B cell (primary cell): ENCODE measurements around the gene IFNA13. TPM values are rescaled to one million over a fixed set of nuclear protein-coding genes. Genes with fewer than 3 reads are reported as not detected.

Experiments
- ATAC-seq: fragments of 200-7000 bp; cut with Tn5 transposase; one replicate; pipeline ENCODE4 v1.10.0; 2021; ENCODE audit warnings: low read depth, mild to moderate bottlenecking, moderate number of reproducible peaks, moderate library complexity
- CTCF ChIA-PET: fragments of 350-600 bp; sonication (Branson Sonifier 250); formaldehyde crosslinking; loops from one replicate; lab custom pipeline; 2021; ENCODE audit warnings: antibody characterized with exemption, inconsistent platforms; lab: Charles Lee
- POLR2A ChIA-PET: fragments of 350-600 bp; sonication (Branson Sonifier 250); formaldehyde crosslinking; loops from one replicate; lab custom pipeline; 2021; ENCODE audit warnings: antibody characterized with exemption; lab: Charles Lee
- DNase-seq: peaks from one replicate; pipeline ENCODE4 v3.0.0; 2013
- H2AFZ ChIP-seq: 2 replicates; pipeline ENCODE4 v1.6.1; 2012; ENCODE audit warnings: mild to moderate bottlenecking, low read depth, low read length; ENCODE audit not compliant: insufficient read depth, poor library complexity, severe bottlenecking
- H3K27ac ChIP-seq, 2 donors: 1 replicate in 1 of 2; 2 replicates in 1 of 2; pipeline ENCODE4 v1.5.1; 2012 to 2013; ENCODE audit warnings: low read length in 2 of 2, mild to moderate bottlenecking in 2 of 2, moderate library complexity in 1 of 2
- H3K27me3 ChIP-seq, 4 experiments: fragments of 200-600 bp in 1 of 4; sonication (generic) in 1 of 4; replicated peaks in 1 of 4; 1 replicate in 2 of 4; 2 replicates in 2 of 4; pipeline versions ENCODE4 v1.6.1 to v1.7.0; 2013 to 2016; ENCODE audit warnings: low read length in 3 of 4, mild to moderate bottlenecking in 2 of 4, mixed read lengths in 1 of 4, moderate library complexity in 1 of 4; ENCODE audit not compliant: insufficient read depth in 4 of 4, control insufficient read depth in 3 of 4; ENCODE audit errors: control extremely low read depth in 1 of 4
- H3K36me3 ChIP-seq, 2 experiments: replicated peaks in 1 of 2; 1 replicate in 1 of 2; 2 replicates in 1 of 2; pipeline versions ENCODE4 v1.6.1 to v1.7.1; 2013; ENCODE audit warnings: low read length in 1 of 2; ENCODE audit not compliant: insufficient read depth in 2 of 2, control insufficient read depth in 1 of 2; ENCODE audit errors: control extremely low read depth in 1 of 2, extremely low read depth in 1 of 2
- H3K4me1 ChIP-seq, 2 donors: fragments of 200-600 bp in 1 of 2; sonication (generic) in 1 of 2; 1 replicate in 1 of 2; 2 replicates in 1 of 2; pipeline versions ENCODE4 v1.5.1 to v1.6.1; 2013 to 2017; ENCODE audit warnings: low read length in 2 of 2; ENCODE audit not compliant: control insufficient read depth in 2 of 2, insufficient read depth in 2 of 2
- H3K4me2 ChIP-seq: replicated peaks from 2 replicates; pipeline ENCODE3; 2012; ENCODE audit warnings: mild to moderate bottlenecking, low read depth, low read length; ENCODE audit not compliant: poor library complexity, severe bottlenecking
- H3K4me3 ChIP-seq, 5 experiments: fragments of 200-600 bp in 1 of 5; sonication (generic) in 1 of 5; 1 replicate in 3 of 5; 2 replicates in 2 of 5; pipeline versions ENCODE4 v1.5.1 to v1.7.0; 2011 to 2016; ENCODE audit warnings: low read length in 4 of 5, mild to moderate bottlenecking in 4 of 5, low read depth in 2 of 5, control low read depth in 1 of 5, moderate library complexity in 1 of 5; ENCODE audit not compliant: insufficient read depth in 1 of 5; ENCODE audit errors: control extremely low read depth in 1 of 5, extremely low read depth in 1 of 5
- H3K79me2 ChIP-seq: fragments of 200-600 bp; sonication (generic); one replicate; pipeline ENCODE4 v1.6.0; 2016; ENCODE audit warnings: low read length; ENCODE audit not compliant: control insufficient read depth, insufficient read depth
- H3K9ac ChIP-seq: fragments of 200-600 bp; sonication (generic); 2 replicates; pipeline ENCODE4 v1.6.1; 2017; ENCODE audit warnings: mild to moderate bottlenecking, low read length, moderate library complexity
- H3K9me3 ChIP-seq, 3 donors: one replicate each; pipeline versions ENCODE4 v1.6.1 to v1.7.1; 2013; ENCODE audit warnings: low read length in 2 of 3; ENCODE audit not compliant: control insufficient read depth in 2 of 3, insufficient read depth in 1 of 3; ENCODE audit errors: control extremely low read depth in 1 of 3
- H4K20me1 ChIP-seq: 2 replicates; pipeline ENCODE4 v1.6.0; 2012; ENCODE audit warnings: mild to moderate bottlenecking, low read length; ENCODE audit not compliant: insufficient read depth, control insufficient read depth, poor library complexity, severe bottlenecking
- H3K27ac Mint-ChIP-seq: one replicate; pipeline ENCODE4 v1.8.0; 2021; ENCODE audit warnings: mixed read lengths
- H3K27me3 Mint-ChIP-seq: one replicate; pipeline ENCODE4 v1.8.0; 2021; ENCODE audit warnings: mixed read lengths
- H3K4me1 Mint-ChIP-seq: one replicate; pipeline ENCODE4 v1.8.0; 2021; ENCODE audit warnings: mixed read lengths
- H3K4me3 Mint-ChIP-seq: one replicate; pipeline ENCODE4 v1.8.0; 2021; ENCODE audit warnings: mixed read lengths
- H3K9me3 Mint-ChIP-seq: one replicate; pipeline ENCODE4 v1.8.0; 2022; ENCODE audit warnings: mixed read lengths; ENCODE audit not compliant: insufficient read depth
- CTCF ChIP-seq: fragments of 200-600 bp; IDR thresholded peaks from one replicate; pipeline ENCODE4 v1.8.0; 2022; ENCODE audit warnings: antibody characterized with exemption, mild to moderate bottlenecking
- EZH2 ChIP-seq: IDR thresholded peaks from 2 replicates; pipeline ENCODE4 v1.6.1; 2012; ENCODE audit warnings: borderline replicate concordance, low read depth, mild to moderate bottlenecking, moderate library complexity, low read length; ENCODE audit not compliant: insufficient read depth, poor library complexity, severe bottlenecking
- WGBS: methylation state at CpG from one replicate; pipeline ENCODE4 v1.1.5; 2013; ENCODE audit warnings: missing lambda C conversion rate; ENCODE audit not compliant: insufficient coverage; 5-methylcytosine and 5-hydroxymethylcytosine counted together
- intact Hi-C: fragments of 100-400 bp; cut with micrococcal nuclease; formaldehyde crosslinking; loops from one replicate; pipeline ENCODE4 v1.10.0; 2022
- polyA plus RNA-seq: library from polyadenylated mRNA; depleted of rRNA; stranded (reverse); fragments of >200 nt; gene quantifications from 2 replicates; pipeline ENCODE4 v1.2.3, GENCODE V29; 2012
- total RNA-seq, 2 donors: library from RNA; stranded (reverse); fragments of 120-200 nt in 1 of 2; gene quantifications; 1 replicate in 1 of 2; 2 replicates in 1 of 2; pipeline versions ENCODE4 v1.2.3 to v1.2.4, GENCODE V29; 2013 to 2022

The IFNA13 gene
- total and polyA plus RNA-seq, 2 donors (not counting 1 experiment from before 2014, with no cell fraction given): not detected

- DNase-seq (no peak), ATAC-seq (no peak)
- H3K9me3 ChIP-seq: no peaks in the 10 kb centered on the region
- Mint-ChIP-seq H3K4me1 (peaks cover 28% of the 10 kb centered on the region), H3K9me3 (no peaks in the 10 kb centered on the region), H3K4me3 (no peak within 1 kb of the TSS), H3K27me3 (peaks cover 49% of the 10 kb centered on the region), H3K27ac (no peak within 1 kb of the TSS)
- no peaks in the 10 kb centered on the region for H3K79me2 ChIP-seq
- no peak for TF ChIP-seq CTCF
- TF ChIP-seq EZH2: no peak
- H3K36me3 ChIP-seq: no peaks in the 10 kb centered on the region
- no peak within 1 kb of the TSS for H3K9ac ChIP-seq
- intact Hi-C loops: no loop called here
- peaks cover 0 to 17% (median 11%) of the 10 kb centered on the region in 4 experiments for H3K27me3 ChIP-seq
- no peak within 1 kb of the TSS for H3K4me3 ChIP-seq
- no peak within 1 kb of the TSS for H3K27ac ChIP-seq
- ChIA-PET CTCF (interaction anchor here (0.6 to 1.0 kb wide), 4 partner anchors 13 to 79 kb away, joined by 3 to 5 read pairs (median 3); no protein-coding TSS in a partner anchor), POLR2A (no interaction called here)
- peaks cover 21 to 24% of the 10 kb centered on the region in 2 donors for H3K4me1 ChIP-seq
- H4K20me1 ChIP-seq: no peaks in the 10 kb centered on the region
- H3K4me2 ChIP-seq: no peak within 1 kb of the TSS
- no peak within 1 kb of the TSS for H2AFZ ChIP-seq
- WGBS: no CpG with 5 or more reads among the region's 1 CpG
Measured at GRCh38 chr9:21408817-21409216, 41.0 kb upstream of the IFNA13 start, which contains the start of gene IFNA8. IFNA8 (plus strand) TSS chr9:21409117; CDS start chr9:21409177, 60 bp downstream.

- Histone ChIP-seq H3K79me2 (no peaks in the 10 kb centered on the region), H2AFZ (no peak overlapping the region), H3K4me2 (no peak overlapping the region), H3K4me1 (peaks cover 9 to 14% of the 10 kb centered on the region in 2 donors), H3K9me3 (no peaks in the 10 kb centered on the region), H3K36me3 (no peaks in the 10 kb centered on the region), H3K9ac (no peak overlapping the region), H3K27ac (no peak overlapping the region), H3K27me3 (peaks cover 1 to 35% (median 27%) of the 10 kb centered on the region in 4 experiments), H3K4me3 (no peak overlapping the region), H4K20me1 (no peaks in the 10 kb centered on the region)
- peaks cover 10% of the 10 kb centered on the region for H3K4me1 Mint-ChIP-seq
- no peak for DNase-seq
- no peak for ATAC-seq
- no peaks in the 10 kb centered on the region for H3K9me3 Mint-ChIP-seq
- peaks cover 53% of the 10 kb centered on the region for H3K27me3 Mint-ChIP-seq
- 100% methylated on average over 1 of the region's 3 CpGs for WGBS
- POLR2A ChIA-PET: no interaction called here
- TF ChIP-seq CTCF (no peak), EZH2 (no peak)
- no peak overlapping the region for H3K4me3 Mint-ChIP-seq
- H3K27ac Mint-ChIP-seq: no peak overlapping the region
- CTCF ChIA-PET: interaction anchor here (0.7 to 2.1 kb wide), 3 partner anchors 28 to 78 kb away, joined by 3 to 8 read pairs (median 4); no protein-coding TSS in a partner anchor
- intact Hi-C loops: no loop called here
Measured at GRCh38 chr9:21404146-21404545, 36.3 kb upstream of the IFNA13 start.
